Esophagus squamous epithelium (tissue), 5 donors: ENCODE measurements around the gene DMKN. TPM values are rescaled to one million over a fixed set of nuclear protein-coding genes. Genes with fewer than 3 reads are reported as not detected.

Experiments
- DNase-seq: peaks from one replicate; lab custom pipeline; 2025; lab: John Stamatoyannopoulos, UW
- H3K27ac ChIP-seq, 4 donors: fragments of 200-600 bp; sonication (generic); one replicate each; pipeline ENCODE4 v1.5.1; 2016 to 2019; ENCODE audit warnings: mild to moderate bottlenecking in 1 of 4
- H3K27me3 ChIP-seq, 4 donors: fragments of 200-600 bp; sonication (generic); 1 replicate in 3 of 4; 2 replicates in 1 of 4; pipeline versions ENCODE4 v1.5.1 to v1.6.0; 2017 to 2021; ENCODE audit warnings: antibody characterized with exemption in 1 of 4
- H3K36me3 ChIP-seq, 3 donors: fragments of 200-600 bp; sonication (generic); one replicate each; pipeline ENCODE4 v1.5.1; 2016 to 2019
- H3K4me1 ChIP-seq, 3 donors: fragments of 200-600 bp; sonication (generic); one replicate each; pipeline ENCODE4 v1.5.1; 2017 to 2019
- H3K4me3 ChIP-seq, 4 donors: fragments of 200-600 bp; sonication (generic); 1 replicate in 3 of 4; 2 replicates in 1 of 4; pipeline ENCODE4 v1.5.1; 2016 to 2019; ENCODE audit warnings: mild to moderate bottlenecking in 2 of 4, moderate library complexity in 1 of 4
- H3K9me3 ChIP-seq, 3 donors: fragments of 200-600 bp; sonication (generic); one replicate each; pipeline ENCODE4 v1.5.1; 2016 to 2019
- CTCF ChIP-seq, 6 experiments: fragments of 450-650 bp in 4 of 6; fragments of 200-600 bp in 2 of 6; sonication (generic) in 2 of 6; IDR thresholded peaks; one replicate each; pipeline ENCODE4 v1.5.1; 2016 to 2019; ENCODE audit warnings: antibody characterized with exemption in 6 of 6, mild to moderate bottlenecking in 4 of 6, moderate library complexity in 4 of 6
- POLR2A ChIP-seq, 4 donors: fragments of 450-650 bp; IDR thresholded peaks; one replicate each; pipeline ENCODE4 v1.6.1; 2017; ENCODE audit warnings: antibody characterized with exemption in 4 of 4, mild to moderate bottlenecking in 4 of 4, moderate library complexity in 3 of 4
- WGBS, 2 donors: methylation state at CpG; one replicate each; pipeline ENCODE4 v1.1.5; 2018; 5-methylcytosine and 5-hydroxymethylcytosine counted together
- intact Hi-C: fragments of 100-400 bp; cut with DNase I; formaldehyde crosslinking; loops from one replicate; pipeline ENCODE4 v1.15.0; 2022
- total RNA-seq, 4 donors: library from RNA; depleted of rRNA; stranded (reverse); fragments of >200 nt; gene quantifications; one replicate each; pipeline ENCODE4 v1.1.0, GENCODE V29; 2016
- donor health status: DM: yes; HTN: yes; CAD: no.

The DMKN gene
- total RNA-seq, 4 donors from 2014 or later = 81.6 to 449 (median 257) TPM

GRCh38 chr19:35525873-35526272 lies 12.4 kb upstream of the DMKN start:
- Histone ChIP-seq H3K27ac (no peak overlapping the region), H3K36me3 (no peaks in the 10 kb centered on the region), H3K4me3 (peak overlapping the region in 2 of 4 donors; percentile 26 to 27), H3K27me3 (peaks cover 0 to 84% (median 0%) of the 10 kb centered on the region in 4 donors), H3K4me1 (peaks cover 0 to 42% (median 3%) of the 10 kb centered on the region in 3 donors), H3K9me3 (no peaks in the 10 kb centered on the region)
- TF ChIP-seq POLR2A (IDR thresholded peaks at IDR 0.05) (no peak), CTCF (IDR thresholded peaks at IDR 0.05) (no peak)
- no peak for DNase-seq
- intact Hi-C loops = no loop called here
- 68 to 71% methylated on average over 3 to 4 of the region's 4 CpGs for WGBS, 2 donors

- H3K9me3 ChIP-seq = no peaks in the 10 kb centered on the region
- H3K4me1 ChIP-seq = peaks cover 0 to 31% (median under 1%) of the 10 kb centered on the region in 3 donors
- TF ChIP-seq CTCF (IDR thresholded peaks at IDR 0.05) (no peak), POLR2A (IDR thresholded peaks at IDR 0.05) (no peak)
- DNase-seq = no peak
- intact Hi-C loops = no loop called here
- H3K4me3 ChIP-seq = no peak overlapping the region
- no peak overlapping the region for H3K27ac ChIP-seq
- WGBS, 2 donors = 31 to 41% methylated on average over 4 to 5 of the region's 11 CpGs
- H3K36me3 ChIP-seq = no peaks in the 10 kb centered on the region
- peaks cover 0 to 68% (median 0%) of the 10 kb centered on the region in 4 donors for H3K27me3 ChIP-seq
Observed at GRCh38 chr19:35524181-35524837, 10.9 kb upstream of the DMKN start.

- no peak for DNase-seq
- Histone ChIP-seq H3K4me1 (peaks cover 0 to 27% (median 0%) of the 10 kb centered on the region in 3 donors), H3K9me3 (no peaks in the 10 kb centered on the region), H3K4me3 (no peak overlapping the region), H3K36me3 (no peaks in the 10 kb centered on the region), H3K27me3 (peaks cover 0 to 53% (median 0%) of the 10 kb centered on the region in 4 donors), H3K27ac (no peak overlapping the region)
- intact Hi-C loops = no loop called here
- no peak for TF ChIP-seq POLR2A (IDR thresholded peaks at IDR 0.05)
- TF ChIP-seq CTCF (IDR thresholded peaks at IDR 0.05) = no peak
- 69 to 77% methylated on average over 11 to 12 of the region's 12 CpGs for WGBS, 2 donors
Observed at GRCh38 chr19:35522745-35523327, 9.4 kb upstream of the DMKN start.

- H3K4me1 ChIP-seq = peaks cover 0 to 16% (median 0%) of the 10 kb centered on the region in 3 donors
- no peak overlapping the region for H3K4me3 ChIP-seq
- intact Hi-C loops = no loop called here
- no peak for DNase-seq
- H3K27me3 ChIP-seq = peaks cover 0 to 37% (median 0%) of the 10 kb centered on the region in 4 donors
- H3K9me3 ChIP-seq = no peaks in the 10 kb centered on the region
- 64 to 72% methylated on average over 10 to 12 of the region's 16 CpGs for WGBS, 2 donors
- H3K36me3 ChIP-seq = no peaks in the 10 kb centered on the region
- TF ChIP-seq POLR2A (IDR thresholded peaks at IDR 0.05) (no peak), CTCF (IDR thresholded peaks at IDR 0.05) (no peak)
- H3K27ac ChIP-seq = no peak overlapping the region
Observed at GRCh38 chr19:35521124-35521743, 7.8 kb upstream of the DMKN start.

- WGBS, 2 donors = 30 to 33% methylated on average over 7 of the region's 7 CpGs
Observed at GRCh38 chr19:35519291-35519690, 5.8 kb upstream of the DMKN start.

More at GRCh38 chr19:35519291-35519690, 5.8 kb upstream of the DMKN start:
- Histone ChIP-seq H3K4me3 (no peak overlapping the region), H3K27ac (peak overlapping the region in 2 of 4 donors; percentile 38 to 75), H3K9me3 (no peaks in the 10 kb centered on the region), H3K4me1 (peaks cover 0 to 18% (median 0%) of the 10 kb centered on the region in 3 donors), H3K36me3 (no peaks in the 10 kb centered on the region), H3K27me3 (peaks cover 0 to 22% (median 0%) of the 10 kb centered on the region in 4 donors)
- TF ChIP-seq POLR2A (IDR thresholded peaks at IDR 0.05) = no peak
- no peak for TF ChIP-seq CTCF (IDR thresholded peaks at IDR 0.05)
- DNase-seq = no peak
- intact Hi-C loops = no loop called here
